ENCODE measurements around the gene CAGE1.
"Not testable (repeated sequence)": the region's sequence is repeated elsewhere in the genome, so short reads cannot be mapped to it uniquely, and the experiment has no call there.

The CAGE1 gene

DNA sequence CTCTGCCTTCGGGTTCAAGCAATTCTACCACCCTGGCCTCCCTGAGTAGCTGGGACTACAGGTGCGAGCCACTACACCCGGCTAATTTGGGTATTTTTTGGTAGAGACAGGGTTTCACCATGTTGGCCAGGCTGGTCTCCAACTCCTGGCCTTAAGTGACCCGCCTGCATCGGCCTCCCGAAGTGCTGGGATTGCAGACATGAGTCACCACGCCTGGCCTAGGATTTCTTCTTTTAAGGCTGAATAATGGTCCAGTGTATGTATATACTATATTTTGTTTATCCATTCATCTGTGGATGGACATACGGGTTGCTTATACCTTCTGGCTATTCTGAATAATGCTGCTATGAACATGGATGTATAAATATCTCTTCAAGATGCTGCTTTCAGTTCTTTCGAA is 17.2 kb upstream of the CAGE1 start:
- no peak for DNase-seq

DNA sequence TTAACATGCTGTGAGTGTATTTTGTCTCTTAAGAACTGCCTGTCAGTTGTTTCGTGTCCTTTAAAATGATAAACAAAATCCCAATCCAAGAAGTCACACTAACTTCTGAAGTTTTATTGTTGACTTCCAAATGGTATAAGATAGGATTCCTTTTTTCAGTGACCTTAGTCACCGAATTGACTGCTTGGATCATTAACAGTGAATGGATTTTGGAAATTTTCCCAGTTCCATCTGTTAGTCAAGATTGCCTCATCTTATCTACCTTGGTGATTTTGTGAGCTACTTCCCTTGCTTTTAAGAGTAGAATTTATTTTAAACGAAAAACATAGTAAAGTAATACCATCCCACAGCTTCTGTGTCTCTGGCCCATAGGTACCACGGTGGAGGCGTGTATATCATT is 15.0 kb upstream of the CAGE1 start:
- DNase-seq: no peak

DNA sequence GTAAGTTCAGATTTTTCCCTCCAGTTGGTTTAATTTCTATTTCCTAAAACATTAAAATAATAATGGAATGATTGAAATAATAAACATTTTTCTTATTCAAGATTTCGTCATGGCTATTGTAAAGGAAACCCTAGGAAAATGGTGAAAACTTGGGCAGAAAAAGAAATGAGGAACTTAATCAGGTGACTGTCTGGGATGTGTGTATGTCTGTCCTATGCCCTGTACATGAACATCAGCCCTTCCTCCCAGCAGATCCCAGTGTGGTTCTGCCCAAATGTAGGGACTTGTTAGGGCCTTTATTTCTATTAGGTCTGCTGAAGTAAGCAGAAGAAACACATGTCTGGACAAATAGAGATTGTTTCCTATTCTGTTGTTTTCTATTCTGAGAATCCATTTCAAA is 13.2 kb upstream of the CAGE1 start:
- DNase-seq: no peak

DNA sequence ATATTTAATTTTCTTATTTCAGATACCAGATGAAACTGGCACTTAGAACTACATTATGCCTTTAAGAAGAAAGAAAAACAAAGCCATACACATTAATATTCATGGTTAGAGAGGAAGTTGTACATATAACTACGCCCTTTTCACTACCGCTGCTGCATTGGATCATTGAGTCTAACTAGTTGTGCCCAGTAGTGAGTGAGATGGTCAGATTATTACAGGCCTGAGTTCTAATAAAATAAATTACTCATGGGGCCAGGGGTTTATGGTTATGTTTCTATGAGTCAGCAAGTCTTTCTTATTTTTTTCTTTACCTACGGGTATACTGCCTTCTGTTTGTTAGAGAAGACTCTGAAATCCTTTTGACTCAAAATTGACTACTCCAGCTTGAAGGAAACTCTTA is 11.5 kb upstream of the CAGE1 start:
- DNase-seq: no peak

DNA sequence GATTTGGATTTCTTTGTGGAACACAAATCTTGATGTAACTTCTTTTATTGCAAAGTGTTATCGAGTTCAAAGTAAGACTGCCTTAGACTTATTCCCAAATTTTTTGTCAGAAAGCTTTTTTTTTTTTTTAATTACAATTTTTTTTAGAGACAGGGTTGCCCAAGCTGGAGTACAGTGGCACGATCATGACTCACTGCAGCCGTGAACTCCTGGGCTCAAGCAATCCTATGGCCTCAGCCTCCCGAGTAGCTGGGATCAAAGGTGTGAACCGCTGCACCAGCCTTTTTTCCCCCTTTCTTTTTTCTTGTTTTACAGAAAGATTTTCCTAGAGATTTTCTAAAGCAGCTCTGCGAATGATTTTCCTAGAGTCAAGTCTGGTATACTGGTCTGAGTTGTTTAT is 2.9 kb upstream of the CAGE1 start:
- DNase-seq: no peak

DNA sequence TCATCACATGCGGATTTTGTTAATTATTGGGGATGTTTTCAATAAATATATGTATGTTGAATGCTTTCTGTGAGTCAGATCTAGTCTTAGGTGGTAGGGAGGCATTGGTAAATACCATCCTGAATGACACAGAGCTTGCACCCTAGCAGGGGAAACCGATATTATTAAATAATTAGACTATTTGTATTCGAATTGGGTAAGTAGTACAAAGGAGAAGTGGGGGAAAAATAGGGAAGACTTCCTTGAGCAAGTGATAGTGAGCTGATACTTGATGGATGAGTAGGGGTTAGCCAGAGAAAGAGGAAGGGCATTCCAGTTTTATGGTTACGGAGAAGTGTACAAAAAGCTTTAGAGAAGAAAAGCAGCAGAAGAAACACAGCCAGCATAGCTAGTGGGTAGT is 1.6 kb upstream of the CAGE1 start:
- no peak for DNase-seq

DNA sequence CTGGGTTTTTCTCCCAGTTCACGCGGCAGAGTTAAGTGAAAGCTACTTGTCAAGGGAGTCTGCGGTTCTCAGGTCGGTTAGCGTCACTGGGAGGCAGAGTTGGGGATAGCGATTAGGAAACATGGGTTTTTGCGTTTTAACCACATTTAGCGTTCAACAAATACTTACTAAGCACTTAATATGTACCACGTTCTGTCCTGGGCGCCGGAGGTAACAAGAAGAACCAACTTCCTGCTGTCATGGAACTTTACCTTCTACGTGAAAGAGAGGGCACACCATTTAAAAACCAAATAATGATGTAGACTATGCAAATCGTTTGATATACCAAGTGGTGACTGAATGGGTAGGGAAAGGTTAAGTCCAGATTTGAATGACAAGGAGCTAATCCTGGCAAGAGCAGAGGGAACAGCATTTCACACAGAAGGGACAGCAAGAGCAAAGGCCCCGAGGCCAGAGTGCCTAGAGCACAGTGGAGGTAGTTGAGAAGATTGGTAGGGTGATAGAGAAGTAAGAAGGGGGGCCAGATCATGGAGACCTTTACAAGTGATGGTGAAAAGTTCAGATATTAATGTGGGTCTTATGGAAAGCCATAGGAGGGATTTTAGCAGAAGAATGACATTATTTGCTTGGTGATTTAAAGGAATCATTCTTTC is 810 bp upstream of the CAGE1 start:
- DNase-seq: no peak

DNA sequence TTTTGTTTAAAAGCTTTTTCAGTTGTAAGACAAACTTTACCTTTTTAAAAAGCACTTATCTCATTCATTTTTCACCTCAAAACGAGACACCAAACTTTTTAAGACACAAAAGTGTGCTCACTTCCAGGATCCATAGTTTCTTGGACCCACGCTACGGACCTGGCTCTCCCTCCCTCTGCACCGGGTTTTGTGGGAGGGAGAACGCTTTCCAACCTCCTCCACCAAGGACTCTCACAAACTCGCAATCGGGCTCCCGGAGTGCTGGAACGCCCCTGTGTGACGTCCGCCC is 436 bp downstream of the CAGE1 start:
- DNase-seq: no peak

DNA sequence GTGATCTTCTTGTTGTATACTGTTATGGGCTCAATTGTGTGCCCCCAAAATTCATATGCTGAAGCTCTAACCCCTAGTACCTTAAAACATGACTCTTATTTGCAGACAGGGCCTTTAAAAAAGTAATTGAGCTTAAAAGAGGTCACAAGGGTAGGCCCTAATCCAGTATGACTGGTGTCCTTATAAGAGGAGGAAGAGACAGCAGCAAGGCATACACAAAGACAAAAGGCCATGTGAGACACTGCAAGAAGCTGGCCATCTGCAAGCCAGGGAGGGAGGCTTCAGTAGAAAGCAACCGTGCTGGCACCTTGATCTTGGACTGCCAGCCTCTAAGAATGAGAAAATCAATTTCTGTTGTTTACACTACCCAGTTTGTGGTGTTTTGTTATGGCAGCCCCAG is 8.4 kb downstream of the CAGE1 start:
- DNase-seq: no peak

DNA sequence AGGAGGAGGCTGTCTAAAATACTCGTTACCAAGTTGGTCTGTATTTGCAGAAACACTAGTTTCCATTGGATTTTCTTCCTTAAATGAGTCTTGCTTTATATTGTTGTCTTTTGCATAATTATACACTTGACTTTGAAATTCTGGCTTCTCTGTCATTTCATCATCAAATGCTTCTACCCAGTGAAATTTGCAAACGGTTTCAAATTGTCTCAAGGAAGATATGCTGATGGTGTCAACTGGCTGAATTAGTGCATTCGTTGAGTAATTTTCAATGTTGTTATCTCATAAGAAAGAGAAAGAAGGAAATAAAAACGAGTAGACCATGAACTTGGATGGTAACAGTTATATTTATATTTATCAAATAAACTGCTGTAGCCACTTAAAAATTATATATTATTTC is 10.8 kb downstream of the CAGE1 start:
- no peak for DNase-seq

DNA sequence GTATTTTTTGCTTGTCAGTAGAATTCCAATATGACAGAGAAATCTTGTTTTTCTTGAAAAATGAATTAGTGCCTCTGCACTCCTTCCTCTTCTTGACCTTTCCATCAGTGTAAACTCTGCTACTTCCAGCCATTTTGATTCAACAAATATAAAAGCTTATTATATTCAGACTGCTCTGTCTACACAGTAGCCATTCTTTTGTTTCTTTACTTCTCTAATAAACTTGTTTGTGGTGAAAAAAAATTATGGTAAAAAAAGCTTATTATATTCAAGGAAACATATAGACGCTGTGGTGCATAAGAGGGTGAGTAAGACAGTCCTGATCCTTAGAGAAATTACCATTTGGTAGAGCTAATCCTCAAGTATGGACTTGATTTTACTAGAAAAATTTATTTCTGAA is 11.6 kb downstream of the CAGE1 start:
- no peak for DNase-seq

DNA sequence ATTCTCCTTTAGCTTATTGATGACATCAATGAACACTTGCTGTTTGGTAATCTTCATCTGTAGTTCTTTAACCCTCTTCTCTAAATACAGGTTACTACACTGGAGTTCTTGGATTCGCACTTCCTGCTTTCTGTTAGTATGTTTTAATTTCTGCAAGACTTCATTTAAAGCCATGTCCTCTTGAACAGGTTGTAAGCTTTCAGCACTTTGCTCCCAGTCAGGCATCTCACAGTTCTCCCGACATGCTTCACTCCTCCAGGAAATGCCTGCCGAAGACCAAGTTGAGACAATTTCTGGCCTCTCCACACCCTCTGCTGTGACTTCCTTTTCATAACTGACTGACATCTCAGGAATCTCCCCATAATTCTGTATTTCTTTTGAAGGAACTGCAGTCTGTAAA is 15.8 kb downstream of the CAGE1 start:
- no peak for DNase-seq

DNA sequence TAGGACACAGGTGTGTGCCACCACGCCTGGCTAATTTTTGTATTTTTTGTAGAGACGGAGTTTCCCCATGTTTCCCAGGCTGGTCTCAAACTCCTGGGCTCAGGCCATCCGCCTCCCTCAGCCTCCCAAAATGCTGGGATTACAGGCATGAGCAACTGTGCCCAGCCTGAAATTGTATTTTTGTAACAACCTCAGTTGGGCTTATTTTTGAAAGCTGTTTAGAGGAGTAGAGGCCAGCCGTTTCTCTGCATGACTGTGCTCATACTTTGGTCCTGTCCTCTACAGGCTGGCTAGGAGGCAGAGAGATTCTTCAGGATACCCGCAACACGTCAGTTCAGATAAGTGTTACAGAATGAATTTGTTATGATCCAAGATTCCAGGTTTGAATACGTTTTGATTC is 22.1 kb downstream of the CAGE1 start:
- DNase-seq: no peak

DNA sequence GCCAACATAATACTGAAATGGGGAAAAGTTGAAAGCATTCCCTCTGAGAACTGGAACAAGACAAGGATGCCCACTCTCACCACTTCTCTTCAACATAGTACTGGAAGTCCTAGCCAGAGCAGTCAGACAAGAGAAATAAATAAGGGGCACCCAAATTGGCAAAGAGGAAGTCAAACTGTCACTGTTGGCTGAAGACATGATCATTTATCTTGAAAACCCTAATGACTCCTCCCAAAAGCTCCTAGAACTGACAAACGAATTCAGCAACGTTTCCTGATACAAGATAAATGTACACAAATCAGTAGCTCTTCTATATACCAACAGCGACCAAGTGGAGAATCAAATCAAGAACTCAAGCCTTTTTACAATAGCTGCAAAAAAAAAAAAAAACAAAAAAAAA is 37.6 kb downstream of the CAGE1 start:
- not testable (repeated sequence) for DNase-seq

DNA sequence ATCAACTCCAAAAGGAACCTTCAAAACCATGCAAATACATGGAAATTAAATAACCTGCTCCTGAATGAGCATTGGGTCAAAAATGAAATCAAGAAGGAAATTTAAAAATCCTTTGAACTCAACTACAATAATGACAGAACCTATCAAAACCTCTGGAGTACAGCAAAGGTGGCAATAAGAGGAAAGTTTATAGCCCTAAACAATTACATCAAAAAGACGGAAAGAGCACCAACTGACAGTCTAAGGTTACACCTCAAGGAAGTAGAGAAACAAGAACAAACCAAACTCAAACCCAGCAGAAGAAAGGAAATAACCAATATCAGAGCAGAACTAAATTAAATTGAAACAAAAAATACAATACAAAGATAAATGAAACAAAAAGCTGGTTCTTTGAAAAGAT is 39.0 kb downstream of the CAGE1 start:
- not testable (repeated sequence) for DNase-seq

DNA sequence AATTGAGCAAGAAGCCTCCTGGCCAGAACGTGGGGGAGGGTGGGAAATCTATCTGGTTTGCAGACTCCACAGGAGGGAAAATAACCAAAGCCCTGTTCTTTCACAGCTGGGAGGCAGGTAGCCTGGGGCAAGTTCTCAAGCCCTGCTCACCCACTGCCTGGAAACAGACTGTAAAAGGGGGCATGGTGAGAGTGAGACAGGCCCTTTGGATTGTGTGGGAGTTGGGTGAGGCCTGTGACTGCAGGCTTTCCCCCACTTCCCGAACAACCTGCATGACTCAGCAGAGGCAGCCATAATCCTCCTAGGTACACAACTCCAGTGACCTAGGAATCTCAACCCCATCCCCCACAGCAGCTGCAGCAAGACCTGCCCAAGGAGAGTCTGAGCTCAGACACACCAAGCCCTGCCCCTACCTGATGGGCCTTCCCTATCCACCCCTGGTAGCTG is 42.0 kb downstream of the CAGE1 start:
- DNase-seq: not testable (repeated sequence)

DNA sequence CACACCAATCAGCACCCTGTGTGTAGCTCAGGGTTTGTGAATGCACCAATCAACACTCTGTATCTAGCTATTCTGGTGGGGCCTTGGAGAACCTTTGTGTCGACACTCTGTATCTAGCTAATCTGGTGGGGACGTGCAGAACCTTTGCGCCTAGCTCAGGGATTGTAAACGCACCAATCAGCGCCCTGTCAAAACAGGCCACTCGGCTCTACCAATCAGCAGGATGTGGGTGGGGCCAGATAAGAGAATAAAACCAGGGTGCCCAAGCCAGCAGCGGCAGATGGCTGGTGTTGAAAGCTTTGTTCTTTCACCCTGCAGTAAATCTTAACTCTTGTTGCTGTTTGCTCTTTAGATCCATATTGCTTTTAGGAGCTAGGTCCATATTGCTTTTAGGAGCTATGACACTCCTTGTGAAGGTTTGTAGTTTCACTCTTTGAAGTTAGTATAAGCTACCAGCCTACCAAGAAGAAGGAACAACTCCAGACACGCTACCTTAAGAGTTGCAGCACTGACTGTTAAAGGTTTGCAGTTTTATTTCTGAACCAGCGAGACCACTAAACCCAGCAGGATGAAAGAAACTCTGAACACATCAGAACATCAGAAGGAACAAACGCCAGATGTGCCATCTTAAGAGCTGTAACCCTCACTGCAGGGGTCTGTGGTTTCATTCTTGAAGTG is 44.6 kb downstream of the CAGE1 start:
- DNase-seq: not testable (repeated sequence)

DNA sequence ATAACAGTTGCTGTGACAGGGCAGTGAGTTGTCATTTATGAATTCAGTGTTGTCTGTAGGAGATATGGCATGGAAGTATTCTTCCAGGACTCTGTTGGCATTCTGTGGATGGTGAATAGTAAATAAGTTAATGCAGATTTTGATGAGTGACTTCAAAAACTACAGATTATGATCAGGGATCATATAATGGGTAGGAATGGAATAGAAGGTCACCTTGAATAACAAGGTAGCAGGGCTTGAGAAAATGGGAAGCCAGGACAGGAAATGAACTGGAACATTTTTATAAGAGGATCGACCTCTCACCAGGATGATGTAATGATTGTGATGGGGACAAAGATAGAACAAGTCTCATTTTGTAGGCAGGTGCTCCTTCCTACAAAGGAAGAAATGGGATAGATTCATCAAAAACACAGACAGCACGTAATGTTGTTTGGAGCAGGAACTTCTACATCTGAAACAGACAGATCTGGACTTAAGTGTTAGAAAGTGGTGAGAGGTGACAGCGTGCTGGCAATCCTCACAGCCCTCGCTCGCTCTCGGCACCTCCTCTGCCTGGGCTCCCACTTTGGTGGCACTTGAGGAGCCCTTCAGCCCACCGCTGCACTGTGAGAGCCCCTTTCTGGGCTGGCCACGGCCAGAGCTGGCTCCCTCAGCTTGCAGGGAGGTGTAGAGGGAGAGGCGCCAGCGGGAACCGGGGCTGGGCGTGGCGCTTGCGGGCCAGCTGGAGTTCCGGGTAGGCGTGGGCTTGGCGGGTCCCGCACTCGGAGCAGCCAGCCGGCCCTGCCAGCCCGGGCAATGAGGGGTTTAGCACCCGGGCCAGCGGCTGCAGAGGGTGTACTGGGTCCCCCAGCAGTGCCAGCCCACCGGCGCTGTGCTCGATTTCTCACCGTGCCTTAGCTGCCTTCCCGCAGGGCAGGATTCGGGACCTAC is 45.7 kb downstream of the CAGE1 start:
- peak; percentile 6 for DNase-seq

DNA sequence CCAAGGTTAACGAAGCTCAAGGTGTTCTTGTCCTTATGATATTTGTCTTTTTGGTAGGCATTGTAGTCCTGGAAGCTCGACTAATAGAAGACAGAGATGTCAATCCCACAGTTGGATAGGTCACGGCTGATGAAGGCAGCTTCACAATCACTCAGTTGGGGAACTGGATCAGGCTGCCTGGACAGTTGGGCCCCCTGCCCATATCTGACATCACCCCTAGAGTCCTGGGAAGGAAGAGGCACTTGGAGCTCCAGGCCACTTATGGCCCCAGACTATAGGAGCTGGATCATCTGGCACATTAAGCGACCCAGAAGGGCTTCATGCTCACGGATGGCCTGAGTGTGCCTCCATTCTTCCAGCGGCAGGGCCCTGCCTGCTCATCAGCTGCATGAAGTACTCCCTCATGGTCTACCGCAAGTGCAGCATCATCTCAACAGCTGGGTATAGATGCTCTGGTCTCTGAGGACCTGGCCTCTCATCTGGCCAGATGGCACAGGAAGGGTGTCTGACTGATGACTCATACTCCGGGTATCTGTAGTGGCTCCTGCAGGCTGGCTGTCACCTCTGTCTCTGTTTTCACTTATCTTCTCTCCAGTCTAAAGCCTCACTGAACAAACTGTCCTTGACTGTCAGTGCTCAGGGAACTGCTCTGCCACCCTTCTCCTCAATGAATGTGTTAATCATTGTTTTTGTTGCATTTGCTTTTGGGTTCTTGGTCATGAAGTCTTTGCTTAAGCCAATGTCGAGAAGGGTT is 47.4 kb downstream of the CAGE1 start:
- DNase-seq: no peak

DNA sequence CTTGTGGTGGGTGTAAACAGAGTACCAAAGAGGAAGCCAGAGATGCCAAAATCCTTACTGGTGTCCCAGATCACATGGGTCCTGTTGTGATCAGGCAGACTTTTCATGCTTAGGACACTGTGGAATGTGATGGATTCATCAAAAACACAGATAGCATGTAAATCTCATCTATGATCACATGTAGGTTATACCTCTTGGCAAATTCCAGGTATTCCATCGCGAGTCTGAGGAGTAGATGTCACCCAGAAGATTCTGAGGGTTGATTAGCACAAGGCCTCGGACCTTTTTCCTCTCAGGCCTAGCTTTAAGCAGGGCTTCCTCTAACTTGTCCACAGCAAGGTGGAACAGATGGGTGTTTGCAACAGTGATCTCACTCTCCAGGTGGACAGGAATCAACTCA is 48.3 kb downstream of the CAGE1 start:
- DNase-seq: no peak

DNA sequence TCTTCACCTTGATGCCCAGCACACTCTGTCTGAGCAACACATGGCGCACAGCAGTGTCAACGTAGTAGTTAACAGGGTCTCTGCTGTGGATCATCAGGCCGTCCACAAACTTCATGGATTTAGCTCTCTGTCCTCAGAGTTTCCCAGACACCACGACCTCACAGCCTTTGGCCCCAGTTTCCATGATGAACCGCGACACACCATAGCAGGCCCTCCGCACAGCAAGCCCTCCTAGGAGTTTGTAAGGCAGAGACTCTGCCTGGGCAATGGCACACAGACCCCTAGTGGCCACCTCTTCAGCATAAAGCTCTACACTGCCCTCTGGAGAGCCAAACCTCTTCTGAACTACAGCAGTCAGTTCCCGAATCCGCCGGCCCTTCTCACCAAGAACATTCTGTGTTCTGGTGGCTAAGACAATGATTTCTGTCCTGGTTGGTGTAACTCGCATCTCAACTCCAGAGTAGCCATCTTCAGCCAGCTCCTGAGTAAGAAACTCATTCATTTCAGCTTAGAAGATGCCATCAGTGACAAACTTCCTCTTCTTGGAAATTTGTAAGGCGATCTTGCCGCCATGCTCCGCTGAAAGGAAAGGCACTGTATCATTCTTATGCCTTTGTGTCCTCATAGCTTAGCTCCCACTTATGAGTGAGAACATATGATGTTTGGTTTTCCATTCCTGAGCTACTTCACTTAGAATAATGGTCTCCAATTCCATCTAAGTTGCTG is 50.4 kb downstream of the CAGE1 start:
- DNase-seq: not testable (repeated sequence)

DNA sequence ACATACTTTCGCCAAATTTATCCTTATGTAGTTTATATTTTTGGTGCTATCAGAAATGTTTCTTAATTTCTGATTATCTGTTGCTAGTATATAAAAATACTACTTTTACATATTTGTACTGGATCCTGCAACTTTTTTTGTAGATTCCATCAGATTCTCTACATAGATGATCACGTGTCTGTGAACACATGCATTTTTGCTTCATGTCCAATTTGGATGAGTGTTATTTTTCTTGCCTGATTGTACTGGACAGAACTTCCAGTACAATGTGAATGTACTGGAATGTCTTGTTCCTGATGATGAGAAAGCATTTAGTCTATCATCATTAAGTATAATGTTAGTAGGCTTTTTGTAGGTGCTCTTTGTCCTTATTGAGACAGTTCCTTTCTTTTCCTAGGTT is 51.5 kb downstream of the CAGE1 start:
- no peak for DNase-seq

DNA sequence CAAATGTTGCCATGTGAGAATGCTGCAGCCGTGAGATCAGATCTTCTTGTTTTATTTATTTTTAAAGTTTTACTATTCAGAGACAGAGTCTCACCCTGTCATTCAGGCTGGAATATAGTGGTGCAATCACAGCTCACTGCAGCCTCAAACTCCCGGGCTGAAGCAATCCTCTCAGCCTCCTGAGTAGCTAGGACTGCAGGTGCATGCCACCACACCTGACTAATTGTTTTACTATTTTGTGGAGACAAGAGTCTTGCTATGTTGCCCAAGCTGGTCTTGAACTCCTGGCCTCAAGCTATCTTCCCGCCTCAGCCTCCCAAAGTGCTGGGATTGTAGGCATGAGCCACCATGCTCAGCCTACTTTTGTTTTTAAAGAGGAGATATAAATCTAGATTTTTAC is 54.0 kb downstream of the CAGE1 start:
- no peak for DNase-seq

All from stimulated activated CD4-positive, alpha-beta T cell treated with anti-CD3 and anti-CD28 coated beads, Interleukin-15, amount 100 ng/mL, for 24 hours (primary cell).